Activated naive CD4-positive, alpha-beta T cell treated with anti-CD3 and anti-CD28 coated beads, Interleukin-2, amount 50 U/mL, for 24 hours (primary cell): ENCODE data around the gene KPRP.

Experiments used
- H3K27ac Mint-ChIP-seq: one replicate; pipeline ENCODE4 v1.8.0; 2021; ENCODE audit warnings: mild to moderate bottlenecking, mixed read lengths
- H3K27me3 Mint-ChIP-seq: one replicate; pipeline ENCODE4 v1.8.0; 2021; ENCODE audit warnings: mixed read lengths
- H3K36me3 Mint-ChIP-seq: one replicate; pipeline ENCODE4 v1.8.0; 2021; ENCODE audit warnings: mixed read lengths
- H3K4me1 Mint-ChIP-seq: one replicate; pipeline ENCODE4 v1.8.0; 2021; ENCODE audit warnings: mixed read lengths
- H3K4me3 Mint-ChIP-seq: one replicate; pipeline ENCODE4 v1.8.0; 2021; ENCODE audit warnings: mild to moderate bottlenecking, mixed read lengths
- H3K9me3 Mint-ChIP-seq: one replicate; pipeline ENCODE4 v1.8.0; 2021; ENCODE audit warnings: mixed read lengths

Gene KPRP

GRCh38 chr1:152811050-152811449, 53.2 kb downstream of the KPRP start:
- peaks cover 14% of the 10 kb centered on the region for H3K27me3 Mint-ChIP-seq
- H3K4me3 Mint-ChIP-seq, result no peak overlapping the region
- H3K4me1 Mint-ChIP-seq, result no peaks in the 10 kb centered on the region
- H3K27ac Mint-ChIP-seq, result no peak overlapping the region
- H3K9me3 Mint-ChIP-seq, result no peaks in the 10 kb centered on the region
- no peaks in the 10 kb centered on the region for H3K36me3 Mint-ChIP-seq
